Lower leg skin (tissue), 4 donors: ENCODE measurements around the gene KLHDC8B. TPM values are rescaled to one million over a fixed set of nuclear protein-coding genes. Genes with fewer than 3 reads are reported as not detected.

Experiments
- DNase-seq, 2 donors: peaks; one replicate each; pipeline ENCODE4 v3.0.0-alpha.2; 2019; ENCODE audit warnings: low spot score in 2 of 2
- H3K4me3 ChIP-seq: fragments of 200-600 bp; sonication (generic); 2 replicates; pipeline ENCODE4 v1.5.1; 2017; ENCODE audit warnings: mild to moderate bottlenecking, low read depth; ENCODE audit not compliant: poor library complexity, severe bottlenecking
- POLR2A ChIP-seq, 2 donors: fragments of 450-650 bp; IDR thresholded peaks; one replicate each; pipeline ENCODE4 v1.6.1; 2016 to 2017; ENCODE audit warnings: antibody characterized with exemption in 2 of 2, mild to moderate bottlenecking in 1 of 2, moderate library complexity in 1 of 2
- WGBS, 2 donors: methylation state at CpG; one replicate each; pipeline ENCODE4 v1.1.5; 2018; 5-methylcytosine and 5-hydroxymethylcytosine counted together
- intact Hi-C: fragments of 100-400 bp; cut with DNase I; formaldehyde crosslinking; loops from one replicate; pipeline ENCODE4 v1.15.0; 2023; ENCODE audit warnings: low total_unique reads
- total RNA-seq, 4 donors: library from RNA; depleted of rRNA; stranded (reverse); fragments of >200 nt; gene quantifications; one replicate each; pipeline ENCODE4 v1.1.0, GENCODE V29; 2016
- TF ChIP-seq, protein P1 (sequence below), 3 donors: fragments of 450-650 bp; IDR thresholded peaks; one replicate each; pipeline ENCODE4 v1.5.1; 2016; ENCODE audit warnings: antibody characterized with exemption in 3 of 3, mild to moderate bottlenecking in 3 of 3, moderate library complexity in 2 of 3

Gene KLHDC8B
- total RNA-seq, 4 donors from 2014 or later: 52.4 to 65.2 (median 56.0) TPM

DNA sequence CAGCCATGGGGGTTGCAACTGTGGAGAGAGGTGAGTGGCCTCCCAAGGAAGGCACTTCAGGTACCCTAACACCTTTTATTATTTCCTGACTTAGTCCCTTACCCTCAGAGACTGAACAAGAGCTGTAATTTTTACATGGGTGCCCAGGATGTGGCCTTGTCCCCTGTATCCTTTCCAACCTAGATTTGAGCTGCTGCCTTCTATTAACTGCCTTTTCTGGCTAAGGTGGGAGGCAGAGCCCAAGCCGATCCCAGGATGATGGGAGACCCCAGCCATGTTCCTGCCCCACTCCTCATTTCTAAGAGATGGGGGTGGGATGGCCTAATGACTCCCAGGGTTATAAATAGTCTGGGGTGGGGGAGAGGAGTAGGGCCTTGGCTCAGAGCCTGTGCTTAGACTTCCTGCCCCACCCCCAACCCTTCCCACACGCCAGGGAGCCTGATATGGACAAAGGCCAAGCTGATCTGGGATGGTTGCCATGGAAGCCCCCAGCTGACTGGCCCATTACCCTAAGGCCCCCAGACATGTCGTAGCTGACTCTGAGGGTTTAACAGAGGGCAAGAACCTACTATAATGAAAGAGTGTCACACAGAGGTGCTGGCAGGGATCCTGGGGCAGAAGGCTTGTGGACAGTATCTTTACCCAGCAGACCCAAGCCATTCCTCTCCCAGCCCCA is 1.9 kb downstream of the KLHDC8B start:
- no peak overlapping the region for H3K4me3 ChIP-seq
- TF ChIP-seq, protein P1, sequence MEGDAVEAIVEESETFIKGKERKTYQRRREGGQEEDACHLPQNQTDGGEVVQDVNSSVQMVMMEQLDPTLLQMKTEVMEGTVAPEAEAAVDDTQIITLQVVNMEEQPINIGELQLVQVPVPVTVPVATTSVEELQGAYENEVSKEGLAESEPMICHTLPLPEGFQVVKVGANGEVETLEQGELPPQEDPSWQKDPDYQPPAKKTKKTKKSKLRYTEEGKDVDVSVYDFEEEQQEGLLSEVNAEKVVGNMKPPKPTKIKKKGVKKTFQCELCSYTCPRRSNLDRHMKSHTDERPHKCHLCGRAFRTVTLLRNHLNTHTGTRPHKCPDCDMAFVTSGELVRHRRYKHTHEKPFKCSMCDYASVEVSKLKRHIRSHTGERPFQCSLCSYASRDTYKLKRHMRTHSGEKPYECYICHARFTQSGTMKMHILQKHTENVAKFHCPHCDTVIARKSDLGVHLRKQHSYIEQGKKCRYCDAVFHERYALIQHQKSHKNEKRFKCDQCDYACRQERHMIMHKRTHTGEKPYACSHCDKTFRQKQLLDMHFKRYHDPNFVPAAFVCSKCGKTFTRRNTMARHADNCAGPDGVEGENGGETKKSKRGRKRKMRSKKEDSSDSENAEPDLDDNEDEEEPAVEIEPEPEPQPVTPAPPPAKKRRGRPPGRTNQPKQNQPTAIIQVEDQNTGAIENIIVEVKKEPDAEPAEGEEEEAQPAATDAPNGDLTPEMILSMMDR (IDR thresholded peaks at IDR 0.05): no peak
- TF ChIP-seq POLR2A (IDR thresholded peaks at IDR 0.05): no peak
- WGBS, 2 donors: 18 to 35% methylated on average over 3 of the region's 3 CpGs
- intact Hi-C loops: loop anchor here (10.0 kb wide), 1 partner anchor 272 kb away; no protein-coding TSS in a partner anchor
- DNase-seq: no peak

DNA sequence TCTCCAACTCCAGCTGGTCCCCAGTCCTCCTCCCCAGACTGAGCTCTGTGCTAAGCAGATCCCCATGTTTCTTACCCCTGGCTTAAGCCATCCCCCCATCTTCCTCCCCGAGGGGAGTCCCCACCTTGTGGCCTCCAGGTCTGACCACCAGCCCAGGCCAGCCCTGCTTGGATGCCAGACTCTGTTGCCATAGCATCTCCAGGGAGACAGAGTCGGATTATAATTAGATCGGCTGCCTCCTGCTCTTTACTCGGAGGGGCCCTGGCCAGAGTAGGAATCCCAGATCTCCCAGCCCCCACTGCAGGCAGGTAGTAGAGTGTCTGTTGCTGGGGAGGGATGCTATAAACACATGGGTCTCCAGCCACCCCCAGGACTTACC is 2.4 kb downstream of the KLHDC8B start:
- intact Hi-C loops: loop anchor here (10.0 kb wide), 1 partner anchor 271 kb away; no protein-coding TSS in a partner anchor
- no peak for TF ChIP-seq POLR2A (IDR thresholded peaks at IDR 0.05)
- TF ChIP-seq, protein P1 (IDR thresholded peaks at IDR 0.05): no peak
- WGBS, 2 donors: 30 to 40% methylated on average over 4 of the region's 4 CpGs
- no peak for DNase-seq
- no peak overlapping the region for H3K4me3 ChIP-seq

DNA sequence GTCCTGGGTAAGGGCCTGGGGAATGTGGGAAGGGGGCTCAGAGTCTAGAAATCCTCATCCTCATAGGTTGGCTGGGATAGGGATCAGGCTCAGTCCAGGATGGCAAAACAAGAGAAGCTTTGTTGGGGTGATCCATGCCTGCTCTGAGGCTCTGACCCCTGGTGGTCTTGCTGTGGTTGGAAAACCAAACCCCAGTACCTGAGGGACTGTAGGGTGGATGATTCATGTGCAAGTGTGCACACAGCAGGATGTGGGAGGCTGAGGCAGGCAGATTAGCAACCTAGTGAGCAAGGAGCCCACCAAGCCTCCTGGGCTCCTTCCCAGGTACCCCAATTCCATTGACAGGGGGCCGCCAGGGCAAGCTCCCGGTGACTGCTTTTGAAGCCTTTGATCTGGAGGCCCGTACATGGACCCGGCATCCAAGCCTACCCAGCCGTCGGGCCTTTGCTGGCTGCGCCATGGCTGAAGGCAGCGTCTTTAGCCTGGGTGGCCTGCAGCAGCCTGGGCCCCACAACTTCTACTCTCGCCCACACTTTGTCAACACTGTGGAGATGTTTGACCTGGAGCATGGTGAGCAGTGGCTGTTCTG is 3.1 kb downstream of the KLHDC8B start:
- WGBS, 2 donors: 85 to 97% methylated on average over 7 of the region's 9 CpGs
- TF ChIP-seq, protein P1 (IDR thresholded peaks at IDR 0.05): no peak
- TF ChIP-seq POLR2A (IDR thresholded peaks at IDR 0.05): no peak
- intact Hi-C loops: loop anchor here (10.0 kb wide), 1 partner anchor 270 kb away; no protein-coding TSS in a partner anchor
- no peak for DNase-seq
- H3K4me3 ChIP-seq: no peak overlapping the region

DNA sequence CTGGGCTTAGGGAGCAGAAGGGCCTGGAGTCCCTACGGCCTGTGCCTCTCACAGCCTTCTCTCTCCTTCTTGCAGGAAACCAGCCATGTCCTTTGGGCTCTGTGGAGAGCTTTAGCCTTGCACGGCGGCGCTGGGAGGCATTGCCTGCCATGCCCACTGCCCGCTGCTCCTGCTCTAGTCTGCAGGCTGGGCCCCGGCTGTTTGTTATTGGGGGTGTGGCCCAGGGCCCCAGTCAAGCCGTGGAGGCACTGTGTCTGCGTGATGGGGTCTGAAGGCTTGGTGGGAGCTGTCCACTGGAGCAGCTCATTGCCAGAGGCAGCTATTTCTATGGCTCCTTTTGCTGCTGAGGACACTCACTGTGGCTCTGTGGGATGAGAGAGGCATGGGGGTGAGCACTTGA is 4.1 kb downstream of the KLHDC8B start:
- DNase-seq: no peak
- 80 to 90% methylated on average over 1 to 8 of the region's 8 CpGs for WGBS, 2 donors
- TF ChIP-seq, protein P1 (IDR thresholded peaks at IDR 0.05): no peak
- no peak for TF ChIP-seq POLR2A (IDR thresholded peaks at IDR 0.05)
- intact Hi-C loops: loop anchor here (10.0 kb wide), 1 partner anchor 269 kb away; no protein-coding TSS in a partner anchor
- no peak overlapping the region for H3K4me3 ChIP-seq

DNA sequence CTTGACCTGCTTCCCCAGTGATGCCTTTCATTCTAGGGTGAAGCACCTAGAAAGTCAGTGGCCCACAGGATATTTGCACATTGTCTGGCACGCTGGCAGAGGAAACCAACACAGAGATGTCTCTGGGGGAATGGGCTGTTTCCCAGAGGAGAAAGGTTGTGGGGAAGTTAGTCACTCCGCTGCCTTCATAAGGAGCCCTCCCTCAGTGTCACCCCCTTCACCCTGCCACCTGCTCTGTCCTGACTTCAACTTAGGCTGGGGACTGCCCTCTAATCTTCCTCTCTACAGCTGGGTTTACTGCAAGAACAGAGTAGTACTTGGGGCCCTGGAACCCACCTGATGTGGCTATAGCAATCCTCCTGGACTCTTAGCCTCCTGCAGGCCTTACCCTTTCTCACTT is 5.7 kb downstream of the KLHDC8B start:
- 73 to 80% methylated on average over 2 of the region's 2 CpGs for WGBS, 2 donors
- TF ChIP-seq, protein P1 (IDR thresholded peaks at IDR 0.05): no peak
- no peak for TF ChIP-seq POLR2A (IDR thresholded peaks at IDR 0.05)
- intact Hi-C loops: loop anchor here (10.0 kb wide), 1 partner anchor 268 kb away; no protein-coding TSS in a partner anchor
- DNase-seq: no peak
- H3K4me3 ChIP-seq: no peak overlapping the region
